Fibroblast of skin of abdomen (primary cell): ENCODE results near the gene IQSEC2. TPM values are rescaled to one million over a fixed set of nuclear protein-coding genes. Genes with fewer than 3 reads are reported as not detected.

Source experiments
- DNase-seq: peaks from one replicate; pipeline ENCODE4 v3.0.0-alpha.2; 2013
- polyA plus RNA-seq, 2 experiments: library from polyadenylated mRNA; unstranded; fragments of 120-200 nt; gene quantifications; one replicate each; pipeline ENCODE4 v1.2.1, GENCODE V29; 2013; ENCODE audit not compliant: insufficient read length in 2 of 2

Gene IQSEC2
- polyA plus RNA-seq (2013, experiment 1 of 2; ENCODE audit: insufficient read length) = 19.3 TPM
- 16.9 TPM for polyA plus RNA-seq (2013, experiment 2 of 2; ENCODE audit: insufficient read length)

DNA sequence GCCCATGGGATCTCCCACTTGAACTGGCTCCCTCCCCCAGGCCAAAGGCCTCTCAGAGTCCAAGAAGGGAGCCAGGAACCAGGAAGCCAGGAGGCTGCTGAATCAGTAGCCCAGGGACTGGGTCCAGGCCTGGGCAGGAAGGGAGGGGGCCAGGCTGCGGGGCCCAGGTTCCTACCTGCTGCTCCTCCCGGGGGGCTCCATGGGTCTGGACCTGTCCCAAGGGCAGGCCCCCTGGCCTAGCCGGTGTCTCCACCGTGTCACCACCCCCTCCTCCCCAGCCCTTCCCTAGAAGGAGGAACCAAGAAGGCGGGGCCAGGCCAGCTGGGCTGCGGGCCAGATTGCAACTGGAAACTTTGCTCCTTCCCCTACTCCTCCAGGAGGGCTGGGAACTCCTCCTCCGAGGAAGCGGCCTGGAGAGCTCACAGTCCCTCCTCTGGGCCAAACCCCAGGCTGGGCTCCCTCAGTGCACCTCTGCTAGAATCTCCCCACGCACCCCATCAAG lies at the start of gene IQSEC2:
IQSEC2 (minus strand) TSS at position 264 of the 502 bp plus-strand sequence.
- DNase-seq = peak; percentile 78

DNA sequence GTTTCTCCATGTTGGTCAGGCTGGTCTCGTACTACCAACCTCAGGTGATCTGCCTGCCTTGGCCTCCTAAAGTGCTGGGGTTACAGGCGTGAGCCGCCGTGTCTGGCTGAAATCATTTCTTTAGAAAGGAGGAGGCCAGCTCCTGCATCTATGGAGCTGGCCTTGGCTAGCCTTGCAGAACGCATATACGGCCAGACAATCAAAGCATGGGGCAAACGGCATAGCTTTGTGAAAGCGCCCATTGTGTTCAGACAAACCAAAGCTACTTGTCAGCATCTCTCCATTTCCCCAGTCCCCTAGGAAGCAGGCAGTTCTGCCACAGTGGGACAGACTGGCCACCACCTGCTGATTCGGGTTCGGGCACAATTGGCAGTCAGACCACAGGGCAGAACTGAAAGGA lies 48.9 kb upstream of the IQSEC2 start:
- no peak for DNase-seq

DNA sequence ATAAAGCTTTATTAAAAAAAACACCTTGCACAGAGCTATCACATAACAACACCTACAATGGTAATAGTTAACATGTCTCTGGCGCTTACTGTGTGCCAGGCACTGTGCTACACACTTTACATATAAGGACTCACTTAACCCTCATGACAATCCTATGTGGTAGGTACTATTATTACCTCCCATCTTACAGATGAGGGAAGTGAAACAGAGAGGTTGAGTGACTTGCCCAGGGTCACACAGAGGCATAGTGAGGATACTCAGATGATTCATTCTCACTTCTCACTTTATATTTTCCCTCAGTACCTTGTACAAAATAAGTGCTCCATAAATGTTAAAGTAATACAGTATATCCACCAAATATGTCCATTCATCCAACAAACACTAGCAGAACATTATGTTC lies 43.4 kb upstream of the IQSEC2 start:
- no peak for DNase-seq

DNA sequence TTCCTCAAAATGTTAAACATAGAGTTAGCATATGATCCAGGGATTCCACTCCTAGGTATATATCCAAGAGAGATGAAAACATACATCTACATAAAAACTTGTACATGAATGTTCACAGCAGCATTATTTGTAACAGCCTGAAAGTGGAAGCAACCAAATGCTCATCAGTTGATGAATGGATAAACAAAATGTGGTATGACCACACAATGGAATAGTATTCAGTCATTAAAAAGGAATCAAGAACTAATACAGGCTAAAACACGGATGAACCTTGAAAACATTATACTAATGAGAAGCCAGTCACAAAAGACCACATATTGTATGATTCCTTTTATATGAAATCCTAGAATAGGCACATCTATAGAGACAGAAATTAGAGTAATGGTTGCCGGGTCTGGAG lies 42.7 kb upstream of the IQSEC2 start:
- no peak for DNase-seq

DNA sequence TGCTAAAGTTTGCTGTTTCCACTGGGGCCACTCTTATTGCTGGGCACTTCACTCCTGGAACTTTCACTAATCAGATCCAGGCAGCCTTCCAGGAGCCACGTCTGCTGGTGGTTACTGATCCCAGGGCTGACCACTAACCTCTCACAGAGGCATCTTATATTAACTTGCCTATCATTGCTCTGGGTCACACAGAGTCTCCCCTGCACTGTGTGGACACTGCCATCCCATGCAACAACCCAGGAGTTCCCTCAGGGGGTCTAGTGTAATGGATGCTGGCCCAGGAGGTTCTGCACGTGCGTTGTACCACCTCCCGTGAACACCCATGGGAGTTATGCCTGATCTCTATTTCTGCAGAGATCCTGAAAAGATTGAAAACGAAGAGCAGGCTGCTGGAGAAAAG lies 41.8 kb upstream of the IQSEC2 start:
- no peak for DNase-seq

DNA sequence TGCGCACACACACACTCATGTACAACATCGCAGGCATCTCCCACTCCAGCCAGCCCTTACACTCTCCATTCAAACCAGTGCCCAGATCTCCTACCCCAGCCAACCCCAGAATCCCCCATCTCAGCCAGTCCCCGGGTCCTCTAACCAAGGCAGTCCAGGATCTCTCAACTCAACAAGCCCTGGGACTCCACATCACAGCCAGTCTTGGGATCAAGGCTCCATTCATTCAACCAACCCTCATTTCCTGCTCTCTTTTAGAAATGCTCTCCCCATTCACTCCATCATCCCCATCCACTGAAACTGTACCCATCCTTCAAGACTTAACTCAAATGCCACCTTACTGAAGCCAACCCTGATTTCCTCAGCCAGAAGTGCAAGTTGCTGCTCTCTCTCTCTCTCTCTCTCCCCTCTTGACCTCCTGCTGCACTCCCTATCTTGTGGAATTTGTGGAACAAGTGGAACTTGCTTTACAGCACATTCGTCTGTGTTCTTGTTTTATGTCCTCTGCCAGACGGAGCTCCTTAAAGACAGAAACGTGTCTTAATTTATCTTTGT lies 40.6 kb upstream of the IQSEC2 start:
- DNase-seq = no peak

DNA sequence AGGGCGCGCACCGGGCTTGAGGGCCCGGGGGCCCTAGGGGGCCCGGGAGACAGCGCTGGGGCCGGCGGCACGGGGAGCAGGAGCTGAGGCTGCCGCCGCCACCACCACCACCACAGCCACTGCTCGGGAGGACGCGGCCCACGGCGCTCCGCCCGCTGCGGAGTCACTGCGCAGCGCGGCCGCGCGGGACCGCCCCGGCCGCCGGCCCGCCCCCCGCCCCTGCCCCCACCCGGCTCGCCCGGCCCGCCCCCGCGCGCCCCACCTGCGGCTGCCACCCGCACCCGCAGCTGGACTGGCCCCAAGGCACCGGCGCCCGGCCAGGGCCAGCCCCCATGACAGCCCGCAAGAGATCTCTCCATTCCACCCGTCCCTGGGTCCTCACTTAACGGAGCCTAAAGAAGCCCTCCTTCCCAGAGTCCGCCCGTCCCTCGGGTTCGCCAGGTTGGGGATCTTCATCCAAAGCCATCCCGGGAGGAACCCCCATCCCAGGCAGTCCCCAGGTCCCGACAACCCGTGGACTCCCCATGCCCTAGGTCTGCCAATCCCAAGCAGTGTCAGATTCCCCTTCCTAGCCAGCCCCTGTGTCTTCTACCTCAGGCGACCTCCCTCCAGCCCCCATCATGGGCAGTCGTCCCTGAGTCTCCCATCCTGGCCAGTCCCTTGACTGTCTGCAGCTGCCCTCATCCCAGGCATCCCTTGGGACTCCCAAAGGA lies 40.0 kb upstream of the IQSEC2 start:
- no peak for DNase-seq

DNA sequence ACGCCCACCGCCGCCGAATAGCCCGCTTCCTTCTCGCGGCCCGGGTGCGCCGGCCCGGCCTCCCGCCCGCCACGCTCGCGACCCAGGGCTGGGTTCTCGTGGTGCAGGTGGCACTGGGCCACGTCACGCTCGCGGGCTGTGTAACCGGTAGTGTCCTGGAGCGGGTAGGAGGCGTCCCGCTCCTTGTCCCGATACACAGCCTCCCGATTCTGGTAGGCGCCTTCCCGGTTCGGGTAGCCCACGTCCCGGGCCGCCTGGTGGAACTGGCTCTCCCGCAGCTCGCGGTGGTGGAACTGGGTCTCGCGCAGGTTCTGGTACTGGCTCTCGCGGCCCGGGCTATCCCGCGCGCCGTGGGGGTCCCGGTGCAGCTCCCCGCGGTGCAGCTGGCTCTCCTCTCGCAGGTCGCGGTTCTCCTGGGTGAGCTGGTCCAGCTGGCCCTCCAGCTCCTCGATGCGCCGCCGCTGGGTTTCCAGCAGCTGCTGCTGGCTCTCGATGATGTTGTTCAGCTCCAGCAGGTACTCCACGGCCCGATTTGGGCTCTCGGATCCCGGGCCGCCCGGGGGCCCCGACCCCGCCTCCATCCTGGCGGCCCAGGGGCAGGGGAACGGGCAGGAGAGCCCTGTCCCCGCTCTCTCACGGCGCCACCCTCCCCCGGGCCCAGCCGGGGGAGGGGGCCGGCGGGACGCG lies 39.3 kb upstream of the IQSEC2 start:
- DNase-seq = no peak

DNA sequence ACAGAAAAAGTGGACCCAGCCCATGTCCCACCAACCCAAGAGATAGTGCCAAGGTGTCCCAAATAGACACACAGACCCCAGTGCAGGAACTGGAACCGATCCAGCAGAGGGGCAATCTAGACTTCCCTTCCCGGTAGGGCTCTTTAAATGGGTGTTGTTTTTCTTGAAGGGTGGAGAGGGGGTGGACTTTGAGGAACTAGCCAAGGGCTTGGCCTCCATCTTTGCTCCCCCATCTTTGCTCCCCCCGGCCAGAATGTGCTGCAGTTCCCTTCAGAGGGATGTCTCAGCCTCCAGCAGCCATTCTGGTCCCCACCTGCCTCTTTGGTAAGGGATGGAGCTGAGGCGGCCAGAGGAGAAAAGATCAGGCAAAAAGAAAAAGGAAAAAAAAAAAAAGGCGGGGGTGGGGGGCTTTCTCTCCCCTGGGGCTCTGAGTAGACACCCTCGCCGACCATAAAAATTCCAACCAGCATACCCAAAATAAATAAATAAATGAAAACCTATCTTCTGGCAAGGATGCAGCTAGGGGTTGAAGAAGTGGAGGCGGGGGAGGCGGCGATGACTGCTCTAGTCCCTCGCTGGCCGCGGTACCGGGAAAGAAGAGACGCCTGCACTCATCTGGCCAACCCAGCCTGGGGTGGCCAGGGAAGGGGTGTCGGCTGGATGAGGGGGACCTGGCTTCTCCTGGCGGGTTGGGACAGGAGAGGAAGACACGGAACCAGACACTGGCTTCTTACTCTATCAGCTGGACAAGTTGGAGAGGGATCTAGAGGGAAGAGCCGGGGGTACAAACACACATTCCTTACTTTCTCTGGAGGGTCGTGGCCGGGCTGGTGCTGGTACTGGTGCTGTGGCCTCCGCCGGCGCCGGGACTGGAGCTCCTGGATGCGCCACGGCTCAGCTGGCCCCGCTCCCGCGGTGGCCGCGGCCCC lies 38.5 kb upstream of the IQSEC2 start:
- DNase-seq = no peak

DNA sequence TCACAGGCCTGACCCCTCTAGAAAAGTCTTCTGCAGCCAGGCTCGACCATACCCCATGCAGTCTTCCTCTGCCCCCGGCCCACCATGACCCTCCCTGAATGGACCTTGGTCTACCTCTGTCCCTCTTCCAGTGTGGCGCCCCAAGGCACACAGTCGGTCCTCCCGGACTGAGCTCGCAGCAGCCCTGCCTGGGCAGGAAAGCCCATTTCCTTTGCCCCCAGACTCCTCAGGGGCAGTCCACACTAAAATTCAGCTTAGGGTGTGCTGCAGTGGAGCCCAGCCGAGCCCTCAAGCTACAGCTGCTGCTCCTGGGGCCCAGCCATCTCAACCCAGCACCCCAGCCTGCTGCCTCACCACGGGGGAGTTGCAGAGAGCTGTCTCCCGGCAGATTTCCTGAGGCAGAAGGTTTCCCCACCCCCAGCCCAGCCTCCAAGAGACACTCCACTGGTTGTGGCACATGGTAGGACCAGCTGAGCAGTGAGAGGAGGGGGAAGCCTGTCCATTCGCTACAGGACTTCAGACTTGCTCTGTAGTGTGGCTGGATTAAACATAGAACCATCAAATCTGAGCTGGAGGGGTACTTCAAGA lies 37.5 kb upstream of the IQSEC2 start:
- no peak for DNase-seq

DNA sequence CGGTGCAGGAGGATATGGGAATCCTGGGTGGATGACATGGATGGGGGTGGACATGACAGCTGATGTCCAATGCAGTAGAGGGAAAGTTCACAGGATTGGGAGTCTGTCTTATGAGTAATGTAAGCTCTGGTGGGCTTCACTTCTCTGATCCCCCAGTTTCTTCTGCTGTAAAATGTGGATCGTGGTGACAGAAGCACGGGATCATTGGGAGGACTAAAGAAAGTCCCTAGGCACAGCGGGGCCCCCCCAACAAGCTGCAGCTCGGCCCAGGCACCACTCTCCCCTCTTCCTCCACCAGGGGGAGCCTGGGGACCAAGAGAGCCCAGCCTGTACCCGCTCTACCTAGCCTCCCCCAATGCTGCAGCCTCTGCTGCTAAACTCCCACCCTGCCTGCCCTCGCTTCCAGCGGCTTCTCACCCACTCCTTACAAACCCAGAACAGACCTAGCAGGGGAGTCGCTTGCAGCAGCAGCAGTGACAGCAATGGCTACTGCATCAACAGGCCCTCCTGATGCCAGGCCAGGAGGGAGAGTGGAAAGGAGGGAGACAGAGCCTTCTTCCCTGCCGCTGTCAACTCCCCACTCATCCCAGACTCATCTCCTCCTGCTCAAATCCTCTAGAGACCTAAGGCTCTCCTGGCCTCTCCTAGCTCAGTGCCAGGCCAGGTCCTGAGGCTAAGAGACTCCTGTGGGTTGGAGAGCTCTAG lies 36.1 kb upstream of the IQSEC2 start:
- DNase-seq = peak; percentile 22

DNA sequence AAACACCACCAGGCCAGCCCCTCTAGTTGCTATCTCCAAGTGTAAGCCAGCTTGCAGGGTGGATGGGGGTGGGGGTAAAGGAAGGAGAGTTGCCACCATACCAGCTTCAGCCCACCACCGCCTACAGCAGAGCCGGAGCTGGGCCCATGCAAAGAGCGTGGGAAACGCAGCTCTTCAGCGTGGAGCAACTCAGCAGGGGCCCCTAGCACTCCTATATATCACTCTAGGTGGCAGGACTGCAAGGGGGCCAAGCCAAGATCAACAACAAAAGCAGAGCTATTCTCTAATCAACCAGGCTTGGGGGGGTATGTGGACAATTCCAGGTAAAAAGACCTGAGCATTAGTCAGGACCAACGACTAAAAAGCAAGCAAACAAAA lies 35.5 kb upstream of the IQSEC2 start:
- DNase-seq = no peak

DNA sequence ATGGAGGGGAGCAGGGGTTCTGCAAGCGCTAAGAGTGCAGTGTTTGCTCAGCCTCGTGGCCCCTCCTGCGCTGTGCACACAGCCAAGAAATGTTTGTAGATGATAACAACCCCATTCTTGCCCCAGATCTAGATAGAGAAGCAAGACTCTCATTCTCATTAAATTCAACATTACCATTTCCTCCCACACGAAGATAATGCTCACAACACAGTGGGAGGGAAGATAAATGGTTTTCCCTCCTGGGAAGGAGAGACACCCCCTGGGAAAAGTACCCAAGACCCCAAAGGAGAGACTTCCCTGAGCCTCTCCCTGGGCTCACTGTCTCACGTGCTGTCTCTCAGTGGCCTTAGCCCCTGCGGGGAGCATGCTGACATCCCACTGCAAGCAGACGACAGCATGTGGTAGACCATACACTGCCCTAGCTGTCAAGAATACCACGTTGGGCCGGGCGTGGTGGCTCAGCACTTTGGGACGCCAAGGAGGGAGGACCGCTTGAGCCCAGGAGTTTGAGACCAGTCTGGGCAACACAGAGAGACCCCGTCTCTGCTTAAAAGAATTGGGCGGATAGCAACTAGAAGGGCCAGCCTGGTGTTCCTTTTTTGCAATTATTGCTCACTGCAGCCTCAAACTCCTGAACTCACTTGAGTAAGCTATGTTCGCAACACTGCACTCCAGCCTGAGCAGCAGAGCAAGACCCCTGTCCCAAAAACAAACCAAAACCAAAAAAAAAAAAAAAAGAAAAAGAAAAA lies 34.9 kb upstream of the IQSEC2 start:
- no peak for DNase-seq

DNA sequence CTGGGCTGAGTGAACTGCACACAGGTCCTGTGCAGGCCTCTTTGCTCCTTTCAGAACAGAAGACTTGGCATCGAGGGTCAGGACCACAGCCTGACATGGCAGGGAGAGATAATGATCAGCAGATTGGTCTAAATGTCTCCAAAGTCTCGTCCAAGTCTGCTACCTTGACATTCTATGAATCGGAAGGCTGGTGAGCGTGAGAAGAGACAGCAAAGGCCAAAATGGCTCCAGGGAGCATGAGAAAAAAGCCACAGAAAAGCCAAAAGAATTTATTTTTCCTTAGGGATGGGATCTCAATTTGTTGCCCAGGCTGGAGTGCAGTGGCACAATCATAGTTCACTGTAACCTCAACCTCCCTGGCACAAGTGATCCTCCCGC lies 32.3 kb upstream of the IQSEC2 start:
- no peak for DNase-seq

DNA sequence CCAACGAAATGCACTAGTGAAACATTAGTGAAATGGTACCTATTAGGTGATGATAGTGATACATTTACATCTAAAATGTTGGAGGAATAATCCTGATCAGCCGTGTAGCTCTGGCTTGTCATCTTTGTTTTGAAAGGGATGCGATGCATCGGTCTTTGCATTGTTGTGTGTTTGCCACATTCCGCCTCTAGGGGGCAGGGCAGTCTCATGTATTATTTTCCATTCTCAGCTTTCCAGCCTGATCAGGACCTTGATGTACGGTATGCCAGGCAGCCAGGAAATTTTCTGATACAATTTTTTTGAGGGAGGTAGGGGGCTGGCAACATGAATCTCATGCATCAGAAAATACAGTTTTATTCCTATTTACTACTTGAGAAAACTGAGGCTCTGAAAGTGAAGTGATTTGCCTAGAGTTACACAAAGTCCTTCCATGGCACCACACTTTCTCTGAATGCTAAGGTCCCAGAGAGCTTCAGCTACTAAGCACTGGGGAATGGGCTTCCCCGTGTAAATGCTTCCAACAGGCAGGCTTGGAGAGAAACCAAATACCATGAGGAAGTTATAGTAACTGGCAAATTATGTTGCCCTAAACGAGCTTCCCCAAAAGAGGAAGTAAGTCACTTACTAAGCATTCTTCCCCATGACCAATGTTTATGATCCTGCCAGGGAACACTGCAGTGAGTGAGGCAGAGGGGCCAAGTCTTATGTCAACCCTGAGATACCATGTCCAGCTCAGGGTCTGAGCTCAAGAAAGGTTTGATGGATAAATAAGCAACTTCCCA lies 31.8 kb upstream of the IQSEC2 start:
- DNase-seq = peak; percentile 35

DNA sequence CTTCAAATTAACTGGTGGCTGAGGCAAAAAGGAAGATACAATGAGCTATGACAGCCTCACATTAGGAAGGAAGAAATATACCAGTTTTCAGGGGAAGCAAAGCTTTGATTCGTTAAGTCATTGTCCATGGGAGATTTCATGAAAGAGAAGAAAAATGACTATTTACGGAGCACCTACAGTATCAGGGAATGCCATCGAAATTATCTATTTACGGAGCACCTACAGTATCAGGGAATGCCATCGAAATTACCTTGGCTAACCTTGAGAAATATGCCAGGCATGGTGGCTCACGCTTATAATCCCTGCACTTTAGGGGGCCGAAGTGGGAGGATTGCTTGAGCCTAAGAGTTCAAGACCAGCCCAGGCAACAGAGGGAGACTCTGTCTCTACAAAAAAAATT lies 28.5 kb upstream of the IQSEC2 start:
- DNase-seq = no peak

DNA sequence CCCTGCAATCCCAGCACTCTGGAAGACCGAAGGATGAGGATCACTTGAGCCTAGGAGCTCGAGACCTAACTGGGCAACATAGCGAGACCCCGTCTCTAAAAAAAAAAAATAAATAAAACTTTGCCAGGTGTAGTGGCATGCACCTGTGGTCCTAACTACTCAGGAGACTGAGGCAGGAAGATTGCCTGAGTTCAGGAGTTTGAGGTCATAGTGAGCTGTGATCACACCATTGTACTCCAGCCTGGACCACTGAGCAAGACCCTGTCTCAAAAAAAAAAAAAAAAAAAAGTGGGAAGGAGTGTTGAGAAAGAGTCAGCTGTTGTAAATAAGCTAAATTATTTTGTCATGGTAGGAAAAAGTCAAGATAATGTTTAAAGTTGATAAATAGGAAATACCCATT lies 27.5 kb upstream of the IQSEC2 start:
- DNase-seq = no peak

DNA sequence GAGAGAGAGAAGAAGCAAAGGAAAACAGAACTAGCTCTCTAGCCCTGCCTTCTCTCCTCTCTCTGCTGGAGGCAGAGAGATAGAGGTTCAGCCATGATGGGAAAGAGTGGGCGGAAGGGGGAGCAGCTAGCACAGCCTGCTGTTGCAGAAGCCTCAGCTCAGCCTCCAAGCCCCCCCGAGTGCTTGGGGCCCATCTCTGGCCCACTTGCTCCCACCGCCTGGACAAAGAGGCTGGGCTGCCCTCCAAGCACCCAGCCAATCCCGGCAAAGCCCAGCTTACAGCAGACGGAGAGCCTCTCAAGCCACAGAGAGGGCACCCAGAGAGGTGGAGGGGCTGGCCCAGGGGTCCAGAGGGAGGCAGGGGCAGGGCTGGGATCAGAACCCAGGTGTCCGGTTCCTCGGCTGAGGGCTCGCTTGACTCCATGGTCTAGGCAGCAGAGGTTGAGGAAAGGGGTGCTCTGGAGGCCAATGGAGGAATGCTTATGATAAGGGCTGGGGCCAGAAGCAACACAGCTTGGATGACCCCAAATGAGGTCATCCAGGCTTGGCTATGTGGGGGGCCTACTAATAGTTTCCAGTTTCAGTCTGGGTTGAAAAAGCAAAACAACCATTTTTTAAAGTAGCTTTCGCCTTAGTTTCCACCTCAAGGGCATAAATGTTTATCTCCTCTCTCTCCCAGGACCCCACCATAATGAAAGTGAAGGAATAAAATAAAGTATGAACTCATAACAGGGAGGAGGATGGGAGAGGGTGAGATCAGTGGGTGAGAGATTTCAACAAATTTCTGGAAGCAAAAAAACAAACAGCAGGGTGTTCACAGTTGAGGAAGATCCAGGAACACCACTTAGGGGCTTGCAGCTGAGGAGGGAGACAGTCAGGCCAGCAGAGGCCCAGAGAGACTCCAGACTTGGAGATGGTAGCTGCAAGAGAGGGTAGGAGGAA lies 24.9 kb upstream of the IQSEC2 start:
- DNase-seq = no peak
